NCI-H2107 treated with DMSO at 0.1 percent for 48 hours (cell line): ENCODE measurements around the gene NEDD4L.
A peak's percentile ranks its signal among the peaks of the same experiment; 100 is the strongest.

Experiments used
- DNase-seq: peaks from one replicate; lab custom pipeline; 2025; ENCODE audit not compliant: unreplicated experiment; lab: John Stamatoyannopoulos, UW

The NEDD4L gene

GRCh38 chr18:58091099-58091611 lies 47.1 kb downstream of the NEDD4L start:
- DNase-seq: no peak

- no peak for DNase-seq
Observed at GRCh38 chr18:58093311-58093803, 49.3 kb downstream of the NEDD4L start.

GRCh38 chr18:58095222-58095621 lies 51.2 kb downstream of the NEDD4L start:
- no peak for DNase-seq

- no peak for DNase-seq
Observed at GRCh38 chr18:58095655-58096054, 51.6 kb downstream of the NEDD4L start.

GRCh38 chr18:58096658-58097057 lies 52.6 kb downstream of the NEDD4L start:
- no peak for DNase-seq

- peak; percentile 33 for DNase-seq
Observed at GRCh38 chr18:58097121-58097906, 53.3 kb downstream of the NEDD4L start.

GRCh38 chr18:58097907-58098166 lies 53.8 kb downstream of the NEDD4L start:
- no peak for DNase-seq

- DNase-seq: no peak
Observed at GRCh38 chr18:58098706-58099105, 54.7 kb downstream of the NEDD4L start.

- no peak for DNase-seq
Observed at GRCh38 chr18:58100154-58100553, 56.1 kb downstream of the NEDD4L start.

GRCh38 chr18:58101291-58101794 lies 57.3 kb downstream of the NEDD4L start:
- peak; percentile 86 for DNase-seq

- DNase-seq: no peak
Observed at GRCh38 chr18:58102018-58102417, 58.0 kb downstream of the NEDD4L start.

GRCh38 chr18:58102875-58103274 lies 58.8 kb downstream of the NEDD4L start:
- DNase-seq: no peak

- no peak for DNase-seq
Observed at GRCh38 chr18:58103339-58103985, 59.4 kb downstream of the NEDD4L start.

- DNase-seq: no peak
Observed at GRCh38 chr18:58104096-58104495, 60.1 kb downstream of the NEDD4L start.

- DNase-seq: no peak
Observed at GRCh38 chr18:58105206-58105887, 61.3 kb downstream of the NEDD4L start.

GRCh38 chr18:58105888-58106260 lies 61.8 kb downstream of the NEDD4L start:
- DNase-seq: no peak

- no peak for DNase-seq
Observed at GRCh38 chr18:58106289-58107070, 62.5 kb downstream of the NEDD4L start.

GRCh38 chr18:58109256-58109655 lies 65.2 kb downstream of the NEDD4L start:
- DNase-seq: no peak

- DNase-seq: no peak
Observed at GRCh38 chr18:58110398-58110797, 66.4 kb downstream of the NEDD4L start.

GRCh38 chr18:58112174-58112573 lies 68.1 kb downstream of the NEDD4L start:
- no peak for DNase-seq

- DNase-seq: no peak
Observed at GRCh38 chr18:58113337-58113736, 69.3 kb downstream of the NEDD4L start.
